22Rv1 (cell line): ENCODE results near the gene SUSD5.

ENCODE experiments used
- H3K27ac ChIP-seq: fragments of 450-650 bp; 2 replicates; pipeline ENCODE4 v1.5.1; 2017
- ZFX ChIP-seq: fragments of 450-650 bp; IDR thresholded peaks from 2 replicates; pipeline ENCODE4 v1.6.1; 2017; ENCODE audit warnings: antibody characterized with exemption, borderline replicate concordance
- TF ChIP-seq, protein P1 (sequence below): fragments of 450-650 bp; IDR thresholded peaks from 2 replicates; pipeline ENCODE4 v1.5.1; 2017; ENCODE audit warnings: mild to moderate bottlenecking

Gene SUSD5

DNA sequence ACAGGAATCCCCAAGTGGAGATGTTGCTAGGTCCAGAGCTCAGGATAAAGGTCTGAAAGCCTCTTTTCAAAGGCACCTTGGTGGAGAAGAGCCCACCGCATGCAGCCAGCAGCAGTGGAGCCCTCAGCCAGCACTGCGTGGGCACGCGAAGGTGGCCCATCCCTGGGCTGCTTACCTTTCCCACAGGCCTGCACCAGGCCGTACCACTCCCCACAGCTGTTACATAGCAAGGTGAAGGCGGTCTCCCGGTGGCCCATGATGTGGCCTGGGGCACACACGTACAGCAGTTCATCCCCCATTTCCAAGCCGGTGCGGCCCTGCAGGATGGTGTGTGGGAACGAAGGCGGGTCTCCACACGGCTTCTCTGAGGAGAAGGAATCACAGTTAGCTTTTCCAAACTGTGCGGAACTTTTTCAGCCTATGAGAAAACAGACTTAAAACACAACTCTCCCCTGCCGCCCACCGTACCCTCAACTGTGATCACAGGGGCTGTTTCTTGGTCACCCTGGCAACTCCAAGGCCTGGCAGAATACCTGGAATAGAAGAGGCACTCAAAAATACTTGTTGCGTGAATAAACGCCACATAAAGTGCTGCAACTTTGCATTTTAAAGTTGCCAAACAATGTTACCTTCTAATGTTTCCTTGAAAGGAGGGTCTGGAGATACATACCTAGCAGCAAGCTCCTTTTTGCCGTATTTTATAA, 43.7 kb downstream of the SUSD5 start:
- TF ChIP-seq, protein P1, sequence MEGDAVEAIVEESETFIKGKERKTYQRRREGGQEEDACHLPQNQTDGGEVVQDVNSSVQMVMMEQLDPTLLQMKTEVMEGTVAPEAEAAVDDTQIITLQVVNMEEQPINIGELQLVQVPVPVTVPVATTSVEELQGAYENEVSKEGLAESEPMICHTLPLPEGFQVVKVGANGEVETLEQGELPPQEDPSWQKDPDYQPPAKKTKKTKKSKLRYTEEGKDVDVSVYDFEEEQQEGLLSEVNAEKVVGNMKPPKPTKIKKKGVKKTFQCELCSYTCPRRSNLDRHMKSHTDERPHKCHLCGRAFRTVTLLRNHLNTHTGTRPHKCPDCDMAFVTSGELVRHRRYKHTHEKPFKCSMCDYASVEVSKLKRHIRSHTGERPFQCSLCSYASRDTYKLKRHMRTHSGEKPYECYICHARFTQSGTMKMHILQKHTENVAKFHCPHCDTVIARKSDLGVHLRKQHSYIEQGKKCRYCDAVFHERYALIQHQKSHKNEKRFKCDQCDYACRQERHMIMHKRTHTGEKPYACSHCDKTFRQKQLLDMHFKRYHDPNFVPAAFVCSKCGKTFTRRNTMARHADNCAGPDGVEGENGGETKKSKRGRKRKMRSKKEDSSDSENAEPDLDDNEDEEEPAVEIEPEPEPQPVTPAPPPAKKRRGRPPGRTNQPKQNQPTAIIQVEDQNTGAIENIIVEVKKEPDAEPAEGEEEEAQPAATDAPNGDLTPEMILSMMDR = no peak
- TF ChIP-seq ZFX = no peak
- H3K27ac ChIP-seq = no peak overlapping the region

DNA sequence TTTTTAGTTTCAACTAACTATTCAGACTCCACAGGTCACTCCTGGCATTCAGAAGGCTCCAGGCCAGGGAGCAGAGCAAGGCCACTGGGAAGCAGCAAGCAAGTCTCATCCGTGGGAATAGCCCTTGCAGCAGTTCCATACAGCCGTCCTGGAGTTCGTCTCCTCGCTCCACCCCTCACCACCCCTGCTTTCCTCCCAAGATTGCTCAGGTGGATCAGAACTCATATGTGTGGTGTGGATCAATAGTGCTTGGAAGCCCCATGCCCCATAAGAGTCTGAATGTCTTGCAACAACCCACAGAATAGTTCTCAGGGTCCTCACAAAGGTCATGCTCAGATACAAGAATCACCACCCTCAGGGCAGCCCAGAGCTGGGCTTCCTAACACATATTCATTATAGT, 44.5 kb downstream of the SUSD5 start:
- no peak overlapping the region for H3K27ac ChIP-seq
- TF ChIP-seq, protein P1 = no peak
- TF ChIP-seq ZFX = no peak

DNA sequence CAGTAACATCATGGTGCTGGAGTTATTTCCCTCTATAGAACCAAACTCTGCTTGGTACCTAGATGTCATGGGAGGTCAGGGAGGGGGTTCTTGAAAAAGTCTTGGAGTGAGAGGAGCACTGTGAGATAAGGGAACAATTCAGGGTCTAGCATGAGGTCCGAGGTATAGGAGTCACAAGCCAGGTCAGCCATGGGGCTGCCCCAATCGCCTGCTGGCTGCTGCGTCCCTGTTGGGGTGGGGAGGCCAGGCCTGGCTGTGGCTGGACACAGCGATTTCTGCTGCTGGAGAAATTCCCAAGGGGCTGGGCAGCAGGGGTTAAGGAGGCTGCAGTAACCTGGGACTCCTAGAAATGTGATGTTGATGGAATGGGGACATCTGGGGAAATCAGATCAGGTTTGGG, 44.9 kb downstream of the SUSD5 start:
- H3K27ac ChIP-seq = no peak overlapping the region
- TF ChIP-seq, protein P1 = no peak
- no peak for TF ChIP-seq ZFX

DNA sequence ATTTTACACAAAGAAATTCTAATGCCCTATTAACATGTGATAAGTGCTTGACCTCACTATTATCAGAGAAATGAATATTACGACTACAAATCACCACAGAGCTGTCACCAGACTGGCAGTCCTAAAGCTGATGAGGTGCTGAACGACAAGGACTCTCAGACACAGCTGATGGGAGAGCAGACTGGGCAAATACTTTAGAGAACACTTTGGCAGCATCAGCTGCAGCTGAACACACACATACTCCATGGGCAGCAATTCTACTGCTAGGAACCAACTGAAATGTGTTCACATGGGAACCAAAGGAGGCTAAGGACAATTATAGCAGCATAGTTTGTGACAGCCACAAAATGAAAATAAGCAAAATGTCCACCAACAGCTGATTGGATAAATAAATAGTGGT, 45.5 kb downstream of the SUSD5 start:
- TF ChIP-seq, protein P1 = no peak
- TF ChIP-seq ZFX = no peak
- no peak overlapping the region for H3K27ac ChIP-seq

DNA sequence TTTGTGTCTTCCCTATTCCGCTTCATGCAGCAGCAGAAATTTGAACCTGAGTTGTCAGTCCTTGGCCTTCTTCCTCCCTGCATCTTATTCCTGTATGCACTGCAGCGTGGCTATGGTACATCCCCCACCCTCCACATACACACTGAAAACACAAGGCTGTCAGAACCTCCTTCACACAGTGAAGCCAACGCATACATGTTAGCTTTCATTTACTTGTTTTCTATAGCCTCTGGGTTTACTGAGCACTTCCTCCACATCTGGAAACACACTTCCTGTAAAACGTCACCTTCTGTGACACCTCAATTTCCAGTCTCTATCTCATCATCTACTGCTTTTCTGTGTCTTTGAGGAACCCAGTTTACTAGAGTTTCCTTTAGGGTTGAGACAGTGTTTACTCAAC, 47.0 kb downstream of the SUSD5 start:
- H3K27ac ChIP-seq = no peak overlapping the region
- TF ChIP-seq, protein P1 = no peak
- no peak for TF ChIP-seq ZFX

DNA sequence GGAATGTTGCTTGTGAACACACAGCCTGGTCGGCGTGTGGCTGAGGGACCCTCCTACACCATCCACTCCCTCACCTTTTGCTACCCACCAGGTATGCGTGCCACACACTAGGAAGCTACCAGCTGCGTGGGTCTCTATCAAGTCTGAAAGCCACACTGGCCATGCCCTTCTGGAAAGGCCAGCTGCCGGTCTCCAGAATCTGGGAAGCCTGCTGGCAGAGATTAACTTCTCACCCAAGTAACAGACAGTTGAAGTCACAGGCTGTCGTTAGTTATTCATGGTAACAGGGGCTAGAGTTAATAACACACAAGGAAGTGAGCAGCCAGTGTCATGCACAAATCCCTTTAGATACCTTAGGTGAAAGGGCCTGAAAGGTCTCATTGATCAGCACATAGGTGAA, 48.1 kb downstream of the SUSD5 start:
- TF ChIP-seq, protein P1 = no peak
- TF ChIP-seq ZFX = no peak
- H3K27ac ChIP-seq = no peak overlapping the region

DNA sequence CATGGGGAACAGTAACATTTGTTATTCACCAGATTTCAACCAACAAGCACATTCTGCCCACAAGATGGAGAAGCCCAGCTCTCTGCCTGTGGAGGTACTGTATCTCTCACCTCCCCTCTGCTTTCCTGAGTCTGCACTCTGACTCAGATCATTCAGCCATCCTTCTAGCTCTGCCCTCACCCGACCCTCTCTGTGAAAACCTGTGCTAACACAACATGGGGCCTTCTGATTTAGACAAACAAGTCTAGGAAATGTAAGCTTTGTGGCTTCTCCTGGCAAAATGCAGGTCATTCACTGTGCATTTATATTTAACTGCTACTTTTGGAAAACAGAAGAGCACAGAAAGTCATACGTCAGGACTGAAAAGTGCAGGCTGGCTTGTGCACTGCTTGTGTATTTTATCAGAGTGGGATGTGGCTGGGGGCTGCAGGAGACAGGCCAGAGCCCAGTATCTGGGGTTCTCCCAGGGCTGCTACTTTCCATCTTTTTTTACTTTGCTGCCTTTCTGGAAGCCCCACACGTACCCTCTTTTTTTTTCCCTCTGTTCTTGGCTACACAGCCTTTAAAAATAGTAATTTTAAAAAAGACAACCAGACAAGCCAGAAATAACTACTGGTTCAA, 50.8 kb downstream of the SUSD5 start:
- TF ChIP-seq, protein P1 = no peak
- no peak for TF ChIP-seq ZFX
- no peak overlapping the region for H3K27ac ChIP-seq
